Ramos (cell line): ENCODE results near the gene PPP1R36.
"Not testable (repeated sequence)": the region's sequence is repeated elsewhere in the genome, so short reads cannot be mapped to it uniquely, and the experiment has no call there.

Source experiments
- in situ Hi-C: fragments of 300-500 bp; cut with MboI; formaldehyde crosslinking; loops from one replicate; pipeline ENCODE4 v1.14.3; 2022; ENCODE audit warnings: low sequenced_read_pairs; ENCODE audit not compliant: unreplicated experiment

PPP1R36 gene

DNA sequence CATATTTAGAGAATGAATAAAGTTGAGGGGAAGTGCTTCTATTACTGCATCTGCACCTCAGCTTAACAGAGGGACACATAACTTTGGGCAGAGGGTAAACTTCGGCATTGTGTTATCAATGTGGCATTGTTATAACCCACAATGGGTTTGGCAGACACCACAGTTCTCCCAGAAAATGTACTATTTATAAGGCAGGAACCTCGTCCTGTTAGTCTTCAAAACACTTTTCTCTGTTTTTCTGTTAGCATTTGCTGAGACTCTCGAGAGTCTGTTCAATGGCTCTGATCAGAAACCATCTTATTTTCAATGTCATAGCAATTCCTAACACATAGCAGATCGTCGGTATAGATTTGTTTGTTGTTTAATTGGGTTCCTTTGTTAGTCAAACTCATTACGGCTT is 13.9 kb downstream of the PPP1R36 start:
- in situ Hi-C loops, result no loop called here

DNA sequence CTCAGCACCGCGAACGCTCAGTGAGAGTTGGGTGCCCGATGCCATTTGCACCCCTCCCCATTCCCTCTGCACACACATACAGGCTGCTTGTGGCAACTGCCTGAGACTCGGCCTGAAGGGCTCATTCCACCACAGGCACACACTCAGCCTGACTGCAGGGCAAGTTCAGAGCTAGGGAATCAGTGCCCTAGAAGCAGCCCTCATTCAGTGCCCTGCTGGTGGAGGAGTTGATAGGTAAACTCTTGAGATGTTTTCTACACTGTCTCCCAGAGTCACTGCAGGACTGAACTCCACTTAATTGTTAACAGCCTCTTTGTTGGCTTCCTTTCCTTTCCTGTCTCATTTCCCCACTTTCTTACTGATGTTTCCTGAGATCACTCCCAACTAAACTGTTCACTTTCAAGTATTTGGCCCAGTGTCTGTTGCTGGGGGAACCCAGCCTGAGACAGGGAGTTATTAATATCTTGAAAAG is 16.9 kb downstream of the PPP1R36 start:
- in situ Hi-C loops, result no loop called here

DNA sequence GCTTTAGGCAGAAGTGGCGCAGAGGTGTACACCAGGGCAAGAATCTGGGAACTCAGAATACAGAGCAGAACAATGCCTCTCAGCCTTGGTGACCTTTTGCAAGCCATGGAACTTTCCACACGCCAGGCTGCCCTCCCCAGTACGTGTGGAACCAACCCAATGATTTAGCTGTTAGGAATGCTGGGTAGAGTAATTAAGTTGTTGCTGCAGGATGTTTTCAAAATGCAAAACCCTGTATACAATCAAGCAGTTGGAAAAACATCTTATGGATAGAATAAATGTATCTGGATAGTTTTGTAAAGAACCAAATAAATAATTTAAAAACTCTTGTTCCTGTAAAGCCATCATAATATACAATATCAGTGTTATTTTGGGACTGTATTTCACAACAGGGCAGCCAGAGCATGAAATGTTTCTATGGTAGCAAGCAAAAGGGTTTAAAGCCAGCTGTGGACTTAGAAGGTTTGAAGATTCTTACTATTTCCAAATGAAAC is 19.4 kb downstream of the PPP1R36 start:
- in situ Hi-C loops, result no loop called here

DNA sequence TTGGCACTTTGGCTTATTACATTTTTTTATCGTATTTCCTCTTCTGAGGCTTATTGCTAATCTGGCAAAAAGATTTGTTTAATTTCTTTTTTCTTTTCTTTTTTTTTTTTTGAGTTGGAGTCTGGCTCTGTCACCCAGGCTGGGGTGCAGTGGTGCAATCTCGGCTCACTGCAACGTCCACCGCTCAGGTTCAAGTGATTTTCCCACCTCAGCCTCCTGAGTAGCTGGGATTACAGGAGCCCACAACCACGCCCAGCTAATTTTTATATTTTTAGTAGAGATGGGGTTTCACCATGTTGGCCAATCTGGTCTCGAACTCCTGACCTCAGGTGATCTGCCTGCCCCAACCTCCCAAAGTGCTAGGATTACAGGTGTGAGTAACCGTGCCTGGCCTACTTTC is 19.9 kb downstream of the PPP1R36 start:
- in situ Hi-C loops, result not testable (repeated sequence)

DNA sequence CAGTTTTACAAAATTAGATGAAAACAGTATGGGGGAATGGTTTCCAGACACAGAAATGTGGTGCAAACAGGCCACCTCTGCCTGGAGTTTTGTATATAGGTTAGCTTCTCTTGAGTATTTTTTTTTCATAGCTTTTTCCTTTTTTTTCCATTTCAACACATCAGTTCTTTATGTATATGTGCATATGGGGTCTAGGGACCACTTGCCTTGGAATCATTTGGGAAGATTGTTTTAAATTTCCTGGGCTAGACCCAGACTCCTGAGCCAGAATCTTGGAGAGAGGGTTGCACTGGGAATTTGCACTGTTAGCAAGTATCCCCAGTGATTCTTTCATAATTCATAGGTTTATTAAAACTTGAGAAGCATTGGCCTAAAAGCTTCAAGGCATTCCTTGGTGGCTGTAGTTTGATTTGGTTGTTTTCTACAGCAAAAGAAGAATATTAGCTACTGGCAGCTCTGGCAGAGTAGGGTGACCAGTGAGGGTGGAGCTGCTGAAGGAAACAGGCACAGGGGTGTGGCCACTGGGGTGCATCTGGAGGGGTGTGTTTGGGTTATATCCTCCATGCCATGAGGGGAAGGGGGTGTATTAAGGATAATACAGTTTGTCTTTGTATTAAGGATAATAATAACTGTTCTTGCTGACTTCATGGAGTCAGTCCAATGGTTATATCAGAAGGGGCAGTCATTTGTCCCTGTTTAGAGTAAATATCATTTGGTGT is 22.8 kb downstream of the PPP1R36 start:
- in situ Hi-C loops, result no loop called here

DNA sequence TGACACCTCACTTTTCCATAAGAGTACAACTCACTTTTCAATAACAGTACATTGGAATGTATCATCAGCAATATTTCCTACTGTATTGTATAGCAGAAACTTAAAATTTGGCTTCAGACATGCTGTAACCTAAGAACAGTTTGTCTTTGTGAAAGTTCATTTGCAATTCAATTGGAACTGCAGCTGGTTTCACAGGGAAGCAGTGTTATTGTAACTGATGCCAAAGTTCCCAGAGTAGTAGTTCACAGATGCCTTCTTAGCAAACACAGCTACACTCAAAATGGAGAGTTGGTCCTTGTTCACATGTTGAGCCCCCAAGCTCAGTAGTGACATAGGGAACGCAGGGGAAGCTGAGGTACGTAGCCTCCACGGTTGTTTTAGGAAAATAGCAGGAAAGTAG is 23.3 kb downstream of the PPP1R36 start:
- in situ Hi-C loops, result no loop called here

DNA sequence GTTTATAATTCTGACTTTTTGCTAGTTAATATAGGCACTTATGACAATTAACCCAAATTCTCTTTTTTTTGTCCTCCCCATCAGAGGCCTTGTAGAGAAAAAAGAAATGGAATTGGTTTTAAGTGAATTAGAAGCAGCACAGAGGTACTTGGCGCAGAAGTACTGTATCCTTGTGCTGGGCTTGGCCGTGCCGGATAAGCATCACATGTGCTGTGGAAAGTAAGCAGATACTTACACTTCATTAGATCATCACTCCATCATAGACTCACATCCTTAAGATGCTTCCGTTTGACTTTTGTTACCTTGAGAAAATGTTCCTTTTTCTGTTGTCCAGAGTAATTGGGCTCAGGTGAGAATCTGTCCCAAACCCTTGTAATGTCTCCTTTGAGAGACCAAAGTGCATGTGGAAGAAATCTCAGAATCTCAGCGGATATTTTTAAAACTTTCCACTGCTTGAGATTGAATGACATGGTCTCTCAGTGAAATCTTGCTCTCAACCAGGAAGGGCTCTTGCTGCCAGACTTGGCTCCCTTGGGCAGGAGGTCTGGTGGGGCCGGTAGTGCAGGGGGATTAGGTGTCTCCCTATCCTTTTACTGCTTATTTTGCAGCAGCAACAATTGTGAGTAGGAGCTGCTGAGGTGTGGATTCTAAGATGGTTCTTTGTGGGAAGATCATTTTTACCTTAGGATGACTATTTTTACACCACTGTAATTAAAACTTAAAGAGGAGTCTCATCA is 24.8 kb downstream of the PPP1R36 start:
- in situ Hi-C loops, result no loop called here

DNA sequence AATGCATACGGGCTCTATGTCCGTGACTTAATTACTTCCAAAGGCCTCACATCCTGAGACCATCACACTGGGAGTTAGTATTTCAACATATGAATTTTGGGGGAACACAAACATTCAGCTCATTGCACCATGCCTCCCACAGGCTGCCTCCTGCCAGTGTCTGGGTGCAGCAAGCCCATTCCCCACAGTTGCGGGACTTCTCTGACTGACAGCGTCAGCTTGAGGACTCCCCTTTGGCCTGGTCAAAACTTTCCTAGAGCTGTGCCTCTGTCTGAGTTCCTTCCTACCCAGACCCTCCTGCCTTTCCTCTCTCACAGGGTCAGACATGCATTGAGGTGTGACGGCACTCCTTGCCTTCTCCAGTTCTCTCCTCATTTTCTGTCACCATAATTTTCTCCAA is 27.4 kb downstream of the PPP1R36 start:
- in situ Hi-C loops, result no loop called here

- in situ Hi-C loops, result no loop called here
Observed at GRCh38 chr14:64580467-64580866, 30.7 kb downstream of the PPP1R36 start.

GRCh38 chr14:64581363-64581762 is 31.6 kb downstream of the PPP1R36 start:
- in situ Hi-C loops, result no loop called here

GRCh38 chr14:64581817-64582216 is 32.1 kb downstream of the PPP1R36 start:
- in situ Hi-C loops, result no loop called here

- in situ Hi-C loops, result no loop called here
Observed at GRCh38 chr14:64584190-64584589, 34.4 kb downstream of the PPP1R36 start.

DNA sequence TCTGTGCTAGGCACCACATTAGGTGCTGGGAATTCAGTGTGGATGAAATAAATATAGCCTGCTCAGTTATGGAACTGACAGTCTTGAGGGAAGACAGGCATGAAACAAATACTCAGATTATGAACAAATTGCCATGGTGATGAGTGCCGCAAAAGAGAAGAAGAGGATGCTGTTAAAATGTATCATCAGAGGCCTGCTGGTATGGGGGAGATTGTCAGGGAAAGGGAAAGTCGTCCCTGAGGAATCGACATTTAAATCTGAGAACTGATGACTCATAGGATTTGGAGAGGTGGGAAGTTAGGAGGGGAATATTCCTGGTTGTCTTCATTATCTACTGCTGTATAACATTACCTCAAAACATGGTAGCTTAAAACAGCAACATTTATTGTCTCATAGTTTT is 42.0 kb downstream of the PPP1R36 start:
- in situ Hi-C loops, result no loop called here

DNA sequence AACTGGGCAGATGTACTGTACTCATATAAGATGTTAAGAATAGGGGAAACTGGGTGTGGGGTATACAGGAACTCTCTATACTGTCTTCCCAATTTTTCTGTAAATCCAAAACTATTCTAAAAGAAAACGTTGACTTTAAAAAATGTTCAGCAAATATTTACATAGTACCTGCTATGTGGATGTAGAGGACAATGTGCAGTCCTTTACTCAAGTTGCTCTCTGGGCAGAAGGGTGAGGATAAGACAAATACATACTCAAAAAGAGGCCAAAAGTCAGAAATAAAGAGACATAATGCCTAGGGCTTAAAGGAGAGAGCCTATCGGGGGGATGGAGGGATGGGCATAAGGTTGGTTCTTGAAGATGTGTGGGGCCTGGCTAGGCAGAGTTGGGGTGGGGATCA is 44.7 kb downstream of the PPP1R36 start:
- in situ Hi-C loops, result no loop called here

DNA sequence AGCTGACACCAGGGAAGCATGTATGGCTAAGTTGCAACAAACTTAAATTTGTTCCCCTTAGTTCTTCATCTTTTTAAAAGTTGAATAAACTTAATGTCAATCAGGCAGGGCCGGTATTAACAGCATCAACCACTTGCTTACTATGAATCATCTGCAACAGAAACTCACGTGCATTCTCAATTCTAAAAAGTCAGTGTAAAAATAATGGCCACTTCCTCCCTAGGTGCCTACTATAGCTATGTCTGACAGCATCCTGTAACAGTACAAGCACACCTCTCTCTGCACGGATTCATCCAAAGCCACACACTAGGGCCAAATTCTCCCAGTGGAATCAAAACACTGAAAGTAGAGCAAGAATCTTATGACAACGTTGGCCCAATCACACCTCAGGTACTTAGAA is 48.6 kb downstream of the PPP1R36 start:
- in situ Hi-C loops, result no loop called here

DNA sequence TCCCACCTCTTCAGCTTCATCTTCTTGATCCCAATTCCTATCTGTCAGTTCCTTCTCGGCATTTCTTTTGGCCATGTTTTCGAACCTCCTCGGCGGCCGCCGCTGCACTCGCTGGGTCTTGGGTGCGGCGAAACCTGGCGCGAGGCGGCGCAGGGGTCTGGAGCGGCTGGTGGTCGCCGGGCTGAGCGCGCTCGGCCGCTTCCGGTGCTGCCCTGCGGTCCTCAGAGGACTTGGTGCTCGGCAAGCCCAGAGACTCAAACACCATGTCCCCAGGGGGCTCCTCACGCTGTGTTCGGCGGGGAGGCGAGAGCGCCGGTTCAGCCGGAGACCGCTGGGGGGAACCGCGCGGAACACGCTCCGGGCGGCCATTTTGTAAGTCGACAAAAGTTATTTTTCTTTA is 51.8 kb downstream of the PPP1R36 start:
- in situ Hi-C loops, result no loop called here

- in situ Hi-C loops, result no loop called here
Observed at GRCh38 chr14:64602826-64603225, 53.1 kb downstream of the PPP1R36 start.

DNA sequence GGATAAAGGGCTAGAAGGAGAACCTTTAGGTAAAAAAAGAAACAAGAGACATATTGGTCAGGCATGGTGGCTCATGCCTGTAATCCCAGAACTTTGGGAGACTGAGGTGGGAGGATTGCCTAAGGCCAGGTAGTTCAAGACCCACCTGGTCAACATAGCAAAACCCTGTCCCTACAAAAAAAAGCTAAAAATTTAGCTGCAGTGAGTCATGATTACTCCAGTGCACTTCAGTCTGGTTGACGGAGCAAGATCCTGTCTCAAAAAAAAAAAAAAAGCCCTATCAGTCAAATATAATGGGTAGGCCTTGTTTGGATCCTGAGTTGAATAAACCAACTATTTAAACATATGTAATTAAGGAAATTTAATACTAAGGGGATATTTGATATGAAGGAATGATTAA is 54.2 kb downstream of the PPP1R36 start:
- in situ Hi-C loops, result no loop called here

GRCh38 chr14:64604881-64605280 is 55.1 kb downstream of the PPP1R36 start:
- in situ Hi-C loops, result no loop called here

- in situ Hi-C loops, result no loop called here
Observed at GRCh38 chr14:64605926-64606685, 56.3 kb downstream of the PPP1R36 start.
